SK-N-SH (cell line): ENCODE results near the gene UBALD1. TPM values are rescaled to one million over a fixed set of nuclear protein-coding genes. Genes with fewer than 3 reads are reported as not detected.

Experiments
- CTCF ChIA-PET: fragments of 300-600, 350-600 bp; formaldehyde crosslinking; extraction: SDS; loops from one replicate; lab custom pipeline; 2021; lab: Yijun Ruan, JAX
- POLR2A ChIA-PET: fragments of 350-600 bp; sonication (Branson Sonifier 250); formaldehyde crosslinking; extraction: SDS; loops from one replicate; lab custom pipeline; 2020; ENCODE audit warnings: antibody characterized with exemption, inconsistent platforms; lab: Yijun Ruan, JAX
- DNase-seq: peaks from one replicate; pipeline ENCODE4 v3.0.0; 2012
- H2AFZ ChIP-seq: fragments of 200-600 bp; sonication (generic); 2 replicates; pipeline ENCODE4 v1.8.1; 2016; ENCODE audit warnings: antibody characterized with exemption, mild to moderate bottlenecking, low read depth
- H3F3A ChIP-seq: fragments of 200-600 bp; sonication (generic); replicated peaks from 2 replicates; pipeline ENCODE3; 2016; ENCODE audit warnings: antibody characterized with exemption, mild to moderate bottlenecking; ENCODE audit not compliant: insufficient read depth
- H3K27ac ChIP-seq, 2 experiments: fragments of 200-500 bp in 1 of 2; fragments of 200-600 bp in 1 of 2; sonication (Bioruptor generic) in 1 of 2; sonication (generic), shearing (Covaris generic) in 1 of 2; 2 replicates each; pipeline versions ENCODE4 v1.5.1 to v1.6.1; 2014 to 2016; ENCODE audit warnings: low read depth in 2 of 2, inconsistent platforms in 1 of 2, low read length in 1 of 2, mild to moderate bottlenecking in 1 of 2, mixed read lengths in 1 of 2
- H3K27me3 ChIP-seq: fragments of 200-600 bp; sonication (generic), shearing (Covaris generic); 2 replicates; pipeline ENCODE4 v1.6.1; 2016; ENCODE audit warnings: mixed run types; ENCODE audit not compliant: insufficient read depth
- H3K36me3 ChIP-seq, 2 experiments: fragments of 200-500 bp in 1 of 2; fragments of 200-600 bp in 1 of 2; sonication (Bioruptor generic) in 1 of 2; sonication (generic) in 1 of 2; replicated peaks in 1 of 2; 2 replicates each; pipeline versions ENCODE3 to v1.5.1; 2014 to 2016; ENCODE audit warnings: low read length in 1 of 2, mild to moderate bottlenecking in 1 of 2; ENCODE audit not compliant: insufficient read depth in 2 of 2, control insufficient read depth in 1 of 2
- H3K4me1 ChIP-seq, 2 experiments: fragments of 200-500 bp in 1 of 2; fragments of 200-600 bp in 1 of 2; sonication (Bioruptor generic) in 1 of 2; sonication (generic), shearing (Covaris generic) in 1 of 2; 2 replicates each; pipeline versions ENCODE4 v1.5.1 to v1.6.1; 2014 to 2016; ENCODE audit warnings: low read depth in 1 of 2, low read length in 1 of 2, mixed run types in 1 of 2; ENCODE audit not compliant: insufficient read depth in 2 of 2, control insufficient read depth in 1 of 2
- H3K4me2 ChIP-seq: fragments of 200-600 bp; sonication (generic), shearing (Covaris generic); 2 replicates; pipeline ENCODE4 v1.6.1; 2017; ENCODE audit warnings: mixed run types
- H3K4me3 ChIP-seq, 2 experiments: fragments of 200-500 bp in 1 of 2; fragments of 200-600 bp in 1 of 2; sonication (Bioruptor generic) in 1 of 2; sonication (generic), shearing (Covaris generic) in 1 of 2; 2 replicates each; pipeline versions ENCODE4 v1.5.1 to v1.8.1; 2014 to 2016; ENCODE audit warnings: low read depth in 2 of 2, inconsistent platforms in 1 of 2, low read length in 1 of 2, mild to moderate bottlenecking in 1 of 2, mixed read lengths in 1 of 2, moderate library complexity in 1 of 2
- H3K79me2 ChIP-seq: fragments of 200-600 bp; sonication (generic); 2 replicates; pipeline ENCODE4 v1.8.1; 2017; ENCODE audit warnings: mild to moderate bottlenecking; ENCODE audit not compliant: insufficient read depth
- H3K9ac ChIP-seq: fragments of 200-600 bp; sonication (generic); 2 replicates; pipeline ENCODE4 v1.6.1; 2017; ENCODE audit warnings: mixed run types
- H3K9me2 ChIP-seq: fragments of 200-600 bp; sonication (generic); 2 replicates; pipeline ENCODE4 v1.6.1; 2017; ENCODE audit warnings: mixed run types
- H3K9me3 ChIP-seq: fragments of 200-600 bp; sonication (generic); 2 replicates; pipeline ENCODE4 v1.6.1; 2017; ENCODE audit warnings: mixed run types, mild to moderate bottlenecking, moderate library complexity
- H4K20me1 ChIP-seq: fragments of 200-600 bp; sonication (generic); 2 replicates; pipeline ENCODE4 v1.6.1; 2017; ENCODE audit warnings: mild to moderate bottlenecking, mixed run types; ENCODE audit not compliant: insufficient read depth
- CHD2 ChIP-seq: fragments of 150-350 bp; IDR thresholded peaks from 2 replicates; pipeline ENCODE4 v1.6.1; 2018; ENCODE audit warnings: low read length; ENCODE audit not compliant: partially characterized antibody
- CTCF ChIP-seq: fragments of 200-600 bp; sonication (generic); IDR thresholded peaks from 2 replicates; pipeline ENCODE4 v1.6.1; 2017; ENCODE audit warnings: antibody characterized with exemption, mild to moderate bottlenecking, moderate library complexity
- ELF1 ChIP-seq: IDR thresholded peaks from 2 replicates; pipeline ENCODE4 v1.4.0; 2012
- EP300 ChIP-seq, 2 experiments: IDR thresholded peaks; 2 replicates each; pipeline versions ENCODE4 v1.4.0 to v1.6.1; 2012; ENCODE audit warnings: borderline replicate concordance in 1 of 2, low read depth in 1 of 2, low read length in 1 of 2
- FOXM1 ChIP-seq: IDR thresholded peaks from 2 replicates; pipeline ENCODE4 v1.4.0; 2012; ENCODE audit warnings: low read depth, mild to moderate bottlenecking
- IRF3 ChIP-seq: fragments of 150-350 bp; IDR thresholded peaks from 2 replicates; pipeline ENCODE4 v1.6.1; 2016; ENCODE audit warnings: mild to moderate bottlenecking, low read depth, low read length
- MEF2A ChIP-seq: IDR thresholded peaks from 2 replicates; pipeline ENCODE4 v1.4.0; 2012; ENCODE audit warnings: low read depth, borderline replicate concordance
- MXI1 ChIP-seq: IDR thresholded peaks from 2 replicates; pipeline ENCODE4 v1.6.1; 2012; ENCODE audit warnings: mild to moderate bottlenecking, low read depth, low read length, improper control_type of control experiment
- RAD21 ChIP-seq: IDR thresholded peaks from 2 replicates; pipeline ENCODE4 v1.6.1; 2012; ENCODE audit warnings: mild to moderate bottlenecking, low read length
- REST ChIP-seq: IDR thresholded peaks from 2 replicates; pipeline ENCODE4 v1.6.1; 2012; ENCODE audit warnings: mild to moderate bottlenecking, low read depth, low read length, moderate library complexity
- RXRA ChIP-seq: IDR thresholded peaks from 2 replicates; pipeline ENCODE4 v1.4.0; 2012; ENCODE audit warnings: low read depth, mild to moderate bottlenecking, borderline replicate concordance
- SMC3 ChIP-seq: IDR thresholded peaks from 2 replicates; pipeline ENCODE4 v1.6.1; 2012; ENCODE audit warnings: low read depth, low read length, improper control_type of control experiment
- TAF1 ChIP-seq: IDR thresholded peaks from 2 replicates; pipeline ENCODE4 v1.6.1; 2012; ENCODE audit warnings: low read depth, mild to moderate bottlenecking, low read length, moderate library complexity, borderline replicate concordance
- USF1 ChIP-seq: IDR thresholded peaks from 2 replicates; pipeline ENCODE4 v1.4.0; 2012; ENCODE audit warnings: low read depth, borderline replicate concordance
- USF2 ChIP-seq: fragments of 150-350 bp; IDR thresholded peaks from 2 replicates; pipeline ENCODE4 v1.6.1; 2017; ENCODE audit warnings: antibody characterized with exemption, low read length, low read depth, borderline replicate concordance
- YY1 ChIP-seq: IDR thresholded peaks from 2 replicates; pipeline ENCODE4 v1.4.0; 2012; ENCODE audit warnings: low read depth, mild to moderate bottlenecking
- WGBS: methylation state at CpG from one replicate; pipeline ENCODE4 v1.1.6; 2017; ENCODE audit warnings: low lambda C conversion rate; 5-methylcytosine and 5-hydroxymethylcytosine counted together
- polyA plus RNA-seq, 3 experiments: library from polyadenylated mRNA; depleted of rRNA; stranded (reverse); fragments of >200 nt; gene quantifications; 2 replicates each; pipeline ENCODE4 v1.2.3, GENCODE V29; 2012

Gene UBALD1
- polyA plus RNA-seq, 1 of the 3 experiments (the other 2 are of a cell fraction): 16.7 TPM

- CTCF ChIA-PET: interaction anchor here (2.1 kb wide), 1 partner anchor 16 kb away, joined by 8 read pairs; no protein-coding TSS in a partner anchor
- WGBS: 66% methylated on average over 6 of the region's 6 CpGs
- no peaks in the 10 kb centered on the region for H3K36me3 ChIP-seq
- no peak overlapping the region for H3K4me3 ChIP-seq
- H3K9me2 ChIP-seq: no peaks in the 10 kb centered on the region
- no peaks in the 10 kb centered on the region for H4K20me1 ChIP-seq
- H3K4me1 ChIP-seq: no peaks in the 10 kb centered on the region
- H2AFZ ChIP-seq: no peak overlapping the region
- H3K79me2 ChIP-seq: no peaks in the 10 kb centered on the region
- no peak overlapping the region for H3K4me2 ChIP-seq
- TF ChIP-seq FOXM1 (no peak), TAF1 (no peak), ELF1 (no peak), RAD21 (no peak), MEF2A (no peak), CTCF (no peak), MXI1 (no peak), IRF3 (no peak), YY1 (no peak), USF1 (no peak), EP300 (IDR thresholded peaks at IDR 0.05; ENCODE audit: borderline replicate concordance in 1 of 2, low read depth in 1 of 2, low read length in 1 of 2) (no peak), CHD2 (no peak), REST (no peak), RXRA (no peak), SMC3 (no peak), USF2 (no peak)
- no peaks in the 10 kb centered on the region for H3F3A ChIP-seq
- H3K27ac ChIP-seq: no peak overlapping the region
- H3K27me3 ChIP-seq: no peaks in the 10 kb centered on the region
- POLR2A ChIA-PET: no interaction called here
- no peak for DNase-seq
- no peak overlapping the region for H3K9ac ChIP-seq
- H3K9me3 ChIP-seq: no peaks in the 10 kb centered on the region
Measured at GRCh38 chr16:4570086-4570485, 44.6 kb downstream of the UBALD1 start.
